HG02885 (cell line): ENCODE measurements around the gene PVALEF.

ENCODE experiments used
- ATAC-seq: cut with Tn5 transposase; IDR thresholded peaks from one replicate; pipeline ENCODE4 v1.9.1; 2021; ENCODE audit warnings: mild to moderate bottlenecking; ENCODE audit not compliant: unreplicated experiment, poor library complexity

The PVALEF gene

DNA sequence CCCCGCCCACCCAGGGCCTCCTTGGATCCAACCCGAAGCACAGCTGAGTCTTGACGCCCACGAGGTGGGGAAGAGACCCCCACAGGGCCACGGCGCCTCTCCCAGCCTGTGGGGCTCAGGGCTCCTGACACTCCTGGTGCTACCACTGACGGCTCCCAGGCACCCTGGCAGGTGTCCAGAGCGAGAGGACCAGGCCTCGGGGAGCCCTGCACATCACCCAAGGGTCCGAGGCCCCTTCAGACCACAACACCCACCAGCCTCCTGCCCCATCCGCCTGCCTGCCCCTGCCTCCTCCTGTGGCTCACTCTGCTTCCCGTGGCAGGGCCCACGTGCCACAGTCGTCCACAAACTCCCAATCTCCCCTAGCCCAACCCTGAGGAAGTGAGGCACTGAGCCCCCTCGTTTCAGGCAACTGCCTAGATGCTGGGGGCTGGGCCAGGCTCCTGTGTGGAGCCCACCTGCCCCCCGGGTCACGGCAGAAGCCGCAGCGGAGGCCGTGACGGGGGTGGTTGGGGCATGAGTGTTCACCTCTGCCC lies 29.0 kb downstream of the PVALEF start:
- no peak for ATAC-seq

DNA sequence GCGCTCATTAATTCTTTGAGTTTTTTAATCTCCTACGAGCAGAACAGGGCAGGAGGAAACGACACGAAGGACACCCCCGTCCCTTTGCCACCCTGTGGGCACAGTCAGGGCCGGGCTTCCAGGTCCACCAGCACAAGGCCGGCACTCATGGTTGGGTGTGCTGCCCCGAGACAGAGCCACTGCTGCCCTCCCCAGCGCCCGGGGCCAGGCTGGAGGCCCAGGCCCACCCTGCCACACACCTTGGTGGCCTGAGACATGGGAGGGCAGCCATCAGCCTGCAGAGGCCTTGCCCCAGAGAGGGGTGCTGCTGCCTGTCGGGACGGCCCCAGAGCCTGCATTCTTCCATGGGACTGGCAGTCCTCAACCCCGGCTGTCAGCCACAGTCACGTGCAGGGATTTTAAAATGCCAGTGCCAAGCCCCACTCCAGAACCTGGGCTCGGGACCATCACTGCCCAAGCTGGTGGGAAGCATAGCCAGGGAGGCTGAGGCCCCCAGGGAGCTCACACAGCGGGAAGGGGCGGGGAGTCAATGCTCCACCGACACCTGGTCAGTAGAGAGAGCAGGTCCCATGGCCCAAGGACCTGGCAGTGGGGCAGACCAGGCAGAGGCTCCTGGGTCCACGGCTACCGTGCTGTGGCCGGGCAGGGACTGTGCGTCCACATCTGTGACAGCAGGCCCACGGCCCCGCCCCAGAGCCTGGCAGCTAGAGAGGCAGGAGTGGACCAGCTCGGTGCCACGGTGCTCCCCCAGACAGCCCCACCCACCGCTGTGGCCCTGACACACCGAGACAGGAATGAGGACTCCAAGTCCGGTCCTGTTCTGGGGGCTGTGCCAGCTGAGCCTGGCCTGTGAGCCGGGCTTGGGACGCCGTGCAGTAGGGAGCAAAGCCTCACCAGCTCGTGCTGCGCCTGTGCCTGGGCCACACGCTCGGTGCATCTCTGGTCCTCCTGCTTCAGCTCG lies 29.9 kb downstream of the PVALEF start:
- ATAC-seq, result no peak

DNA sequence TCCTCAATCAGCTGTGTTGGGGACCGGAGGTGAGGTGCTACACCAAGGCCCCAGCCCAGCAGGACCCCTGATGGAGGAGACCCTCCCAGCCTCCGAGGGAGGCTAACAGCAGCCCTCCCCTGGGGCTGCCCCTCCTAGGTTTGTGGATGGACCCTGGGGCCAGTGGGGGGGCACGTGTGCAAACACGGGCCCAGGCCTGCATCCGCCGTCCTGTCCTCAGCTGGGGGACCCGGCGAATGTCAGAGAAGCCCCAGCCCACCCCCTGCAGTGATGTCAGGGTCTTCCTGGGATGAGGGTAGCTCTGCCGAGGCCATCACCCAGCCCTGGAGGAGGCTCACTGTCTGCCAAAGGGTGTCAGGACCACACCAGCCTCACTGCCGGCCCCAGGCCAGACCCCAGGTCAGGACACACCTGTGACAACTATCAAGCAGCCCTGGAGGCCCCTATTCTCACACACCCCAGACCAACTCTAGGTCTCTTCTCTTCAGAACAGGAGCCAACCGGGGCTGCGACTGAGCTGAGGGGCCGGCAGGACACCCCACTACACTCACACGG lies 30.7 kb downstream of the PVALEF start:
- ATAC-seq, result no peak

DNA sequence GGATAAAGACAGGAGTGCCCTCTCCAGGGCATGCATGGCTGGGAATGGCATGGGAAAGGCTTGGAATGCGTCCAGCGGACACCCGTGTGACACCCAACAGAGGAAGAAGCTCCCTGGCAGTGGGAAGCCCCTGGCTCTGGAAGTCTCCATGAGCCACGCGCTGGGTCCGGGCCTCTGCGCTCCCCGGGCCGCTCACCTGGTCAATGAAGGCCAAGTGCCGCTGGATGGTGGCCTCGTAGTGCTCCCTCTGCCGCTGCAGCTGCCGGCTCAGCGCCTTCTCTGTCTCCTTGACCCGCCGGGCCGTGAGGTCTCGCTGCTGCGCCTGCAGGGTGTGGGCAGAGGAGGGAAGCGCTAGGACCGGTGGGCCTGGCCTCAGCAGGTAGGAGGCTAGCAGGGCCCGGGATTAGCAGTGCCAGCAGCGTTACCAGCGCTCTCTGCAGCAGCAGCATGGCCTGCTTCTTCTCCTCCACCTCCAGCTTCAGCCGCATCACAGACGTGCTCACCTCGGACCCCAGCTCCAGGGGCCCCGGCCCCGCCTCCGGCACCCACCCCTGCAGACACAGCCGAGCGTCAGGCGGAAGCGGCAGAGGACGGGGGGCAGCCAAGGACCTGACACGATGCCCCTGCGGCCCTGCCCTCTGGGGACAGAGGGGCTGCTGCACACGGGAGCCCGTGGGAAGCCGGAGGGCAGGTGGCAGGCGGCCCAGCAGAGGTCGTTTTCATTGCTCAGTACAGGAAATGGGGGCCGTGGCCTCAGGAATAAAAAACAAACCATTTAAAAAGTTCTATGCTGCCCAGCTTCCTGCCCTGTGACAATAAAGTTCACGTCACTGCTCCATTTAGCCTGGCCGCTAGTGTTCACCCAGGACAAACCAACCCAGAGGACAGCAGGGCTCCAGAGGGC lies 31.4 kb downstream of the PVALEF start:
- no peak for ATAC-seq

DNA sequence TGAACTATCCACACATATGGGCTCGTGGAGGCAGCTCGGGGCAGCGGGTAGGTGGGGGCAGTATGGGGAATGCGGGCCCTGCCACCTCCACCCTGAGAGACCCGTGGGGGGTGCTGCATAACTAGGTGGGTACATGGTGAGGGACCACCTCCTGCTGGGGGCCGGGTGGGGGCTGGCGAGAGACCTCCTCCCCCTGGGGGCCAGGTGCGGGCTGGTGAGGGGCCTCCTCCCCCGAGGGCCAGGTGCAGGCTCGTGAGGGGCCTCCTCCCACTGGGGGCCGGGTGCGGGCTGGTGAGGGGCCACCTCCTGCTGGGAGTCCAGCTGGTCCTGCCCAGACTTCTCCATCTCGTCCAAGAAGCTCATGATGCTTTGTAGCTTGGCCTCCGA lies 32.1 kb downstream of the PVALEF start:
- ATAC-seq, result no peak

DNA sequence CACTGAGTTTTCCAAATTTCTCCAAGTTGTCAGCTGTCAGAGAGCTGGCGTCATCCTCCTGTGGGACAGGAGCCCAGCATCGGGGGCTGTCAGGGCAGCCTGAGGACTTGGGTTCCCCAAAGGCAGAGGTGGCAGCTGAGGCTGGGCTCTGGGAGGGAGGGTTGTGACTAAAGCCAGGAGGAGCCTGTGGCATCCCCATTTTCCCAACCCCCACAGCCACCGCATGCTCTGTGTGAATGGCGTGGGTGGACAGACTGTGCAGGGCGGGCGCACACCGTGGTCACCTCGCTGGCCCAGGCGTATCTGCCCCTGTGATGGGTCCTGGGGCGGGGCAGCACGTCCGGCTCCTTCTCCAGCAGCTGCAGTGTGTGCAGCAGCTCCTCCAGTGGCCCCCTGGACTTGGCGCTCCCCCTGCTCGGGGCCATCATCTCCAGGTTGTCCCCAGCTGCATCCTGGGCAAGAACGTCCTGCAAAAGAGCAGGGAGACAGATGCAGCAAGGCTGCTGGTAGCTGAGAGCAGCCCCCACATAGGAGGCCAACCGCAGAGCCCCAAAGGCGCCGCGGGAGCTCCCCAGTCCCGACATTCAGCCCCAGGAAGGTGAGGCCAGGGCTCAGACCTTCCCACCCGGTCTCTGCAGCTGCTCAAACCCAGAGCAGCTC lies 32.7 kb downstream of the PVALEF start:
- ATAC-seq, result no peak

DNA sequence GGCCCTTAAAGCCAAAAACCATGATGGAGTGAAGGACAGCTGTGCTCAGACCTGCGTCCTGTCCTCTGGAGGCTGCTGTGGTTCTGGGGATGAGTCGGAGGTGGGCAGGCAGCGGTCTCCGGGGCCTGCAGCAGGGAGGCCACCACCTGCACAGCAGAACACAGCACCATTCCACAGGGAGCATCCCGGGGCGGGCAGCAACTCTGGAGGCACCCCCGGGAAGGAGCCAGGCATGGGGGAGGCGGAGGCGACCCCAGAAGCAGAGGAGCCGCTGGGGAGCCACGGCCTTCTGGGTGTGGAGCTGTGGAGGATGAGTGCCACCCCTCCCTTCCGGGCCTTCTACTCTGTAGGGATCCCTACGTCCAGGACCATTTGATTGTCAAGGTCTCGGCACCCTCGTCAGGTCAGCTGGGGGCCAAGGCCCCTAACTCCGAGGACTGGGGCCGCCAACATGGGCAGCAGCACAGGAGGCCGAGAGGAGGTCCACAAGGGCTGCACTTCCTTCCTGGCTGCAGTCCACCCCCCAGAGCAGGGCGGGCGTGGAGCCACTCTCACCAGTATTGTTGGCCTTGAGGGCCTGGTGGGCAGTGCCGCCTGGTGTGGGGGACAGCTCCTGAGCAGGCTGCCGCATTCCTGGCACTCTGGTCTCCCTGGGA lies 33.6 kb downstream of the PVALEF start:
- no peak for ATAC-seq

DNA sequence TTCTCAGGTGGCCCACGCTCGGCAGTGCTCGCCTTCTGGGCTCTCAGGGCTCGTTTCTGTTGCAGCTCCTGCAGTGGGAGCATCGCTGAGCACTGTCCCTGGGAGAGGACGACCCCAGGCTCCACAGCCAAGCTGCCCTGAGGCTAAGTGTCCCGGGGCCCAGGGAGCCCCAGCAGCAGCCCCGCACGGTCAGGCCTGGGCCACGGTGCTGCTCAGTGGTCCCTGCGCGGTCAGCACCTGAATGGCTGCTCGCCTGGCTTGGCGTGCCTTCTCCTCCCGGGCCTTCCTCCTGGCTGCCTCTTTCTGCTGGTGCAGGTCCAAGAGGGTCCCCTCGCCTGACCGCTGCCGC lies 34.1 kb downstream of the PVALEF start:
- no peak for ATAC-seq

DNA sequence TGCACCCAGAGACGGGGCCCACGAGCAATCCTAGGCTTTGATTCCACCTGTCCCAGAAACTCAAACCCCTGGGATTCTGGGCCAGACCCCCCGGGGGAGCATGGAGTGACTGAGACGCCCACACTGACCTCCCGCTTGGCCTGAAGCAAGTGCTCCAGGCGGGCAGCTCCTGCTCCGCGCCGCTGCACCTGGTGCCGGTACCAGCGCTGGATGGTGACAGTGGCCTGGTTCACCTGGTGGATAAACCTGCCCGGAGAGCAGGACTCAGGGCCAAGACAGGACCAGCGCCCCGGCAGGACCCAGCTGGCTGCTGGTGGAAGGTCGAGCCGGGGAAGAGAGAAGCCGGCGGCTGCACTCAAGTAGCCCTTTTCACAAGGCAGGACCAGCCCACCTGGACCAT lies 34.9 kb downstream of the PVALEF start:
- no peak for ATAC-seq

DNA sequence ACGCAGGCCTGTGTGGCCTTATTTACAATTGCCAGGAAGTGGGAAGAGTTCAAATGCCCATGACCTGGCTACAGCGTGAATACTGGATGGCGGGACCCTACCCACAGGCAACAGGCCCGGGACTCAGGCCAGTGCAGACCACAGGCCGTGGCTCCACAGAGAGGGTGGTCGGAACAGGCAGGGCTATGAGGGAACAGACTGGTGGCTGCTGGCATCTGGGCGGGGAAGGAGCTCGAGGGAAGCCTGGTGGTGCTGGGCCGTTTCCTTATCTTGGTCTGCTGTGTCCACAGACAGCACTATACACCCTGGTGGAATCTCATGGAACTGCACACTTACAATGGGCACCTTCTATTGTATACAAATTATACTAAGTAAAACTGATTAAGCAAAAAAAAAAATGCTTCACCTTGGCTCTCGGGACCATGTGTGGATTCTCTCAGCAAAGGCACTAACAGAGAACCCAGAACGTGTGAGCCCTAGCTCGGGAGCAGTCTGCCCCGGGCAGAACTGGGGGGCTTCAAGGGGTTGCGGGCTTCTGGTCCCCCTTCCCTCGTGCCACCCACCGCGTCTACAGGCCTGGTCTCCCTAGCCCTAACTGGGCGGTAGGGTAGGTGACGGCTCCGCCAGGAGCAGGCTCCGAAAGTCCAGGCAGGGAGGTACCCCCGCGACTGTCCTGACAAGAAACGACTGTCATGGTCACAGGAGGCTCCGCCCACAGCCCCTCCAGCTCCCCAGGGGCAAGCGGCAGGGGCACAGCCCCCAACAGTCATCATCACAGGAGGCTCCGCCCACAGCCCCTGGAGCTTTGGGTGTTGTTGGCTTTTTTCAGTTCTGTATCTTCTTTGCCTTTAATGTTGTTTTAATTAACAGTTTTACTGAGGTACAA lies 35.6 kb downstream of the PVALEF start:
- no peak for ATAC-seq

DNA sequence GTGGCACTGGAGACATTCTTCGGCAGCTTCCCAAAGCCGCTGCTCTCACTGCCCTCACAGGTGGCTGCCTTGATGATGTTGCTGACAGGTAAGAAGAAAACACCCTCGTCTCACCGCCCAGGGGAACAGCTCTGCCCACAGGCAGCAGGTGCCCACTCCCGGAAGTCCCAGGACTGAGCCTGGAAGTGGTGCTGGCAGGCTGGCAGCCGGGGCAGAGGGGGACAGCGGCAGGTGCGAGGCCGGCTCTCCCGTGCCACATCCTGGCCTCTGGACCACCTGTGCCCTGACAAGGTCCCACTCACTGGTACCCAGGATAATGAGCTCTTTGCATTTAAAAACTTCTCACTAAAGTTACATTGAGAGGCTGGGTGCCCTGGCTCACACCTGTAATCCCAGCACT lies 37.0 kb downstream of the PVALEF start:
- ATAC-seq, result no peak

DNA sequence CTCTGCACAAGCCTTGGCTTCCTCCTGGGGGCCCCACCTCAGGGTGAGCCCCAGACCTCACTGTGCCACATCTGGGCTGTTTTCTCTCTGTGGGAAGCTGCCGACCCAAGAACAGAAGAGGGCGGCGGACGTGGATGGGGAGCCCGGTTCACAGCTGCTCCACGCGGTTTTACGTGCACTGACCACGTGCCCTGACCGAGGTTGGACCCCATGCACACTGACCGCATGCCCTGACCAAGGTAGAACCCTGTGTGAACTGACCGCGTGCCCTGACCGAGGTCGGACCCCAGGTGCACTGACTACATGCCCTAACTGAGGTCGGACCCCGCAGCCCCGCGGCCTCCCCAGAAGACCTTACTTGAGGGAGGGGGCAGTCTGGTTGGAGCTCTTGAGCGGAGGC lies 37.8 kb downstream of the PVALEF start:
- no peak for ATAC-seq

DNA sequence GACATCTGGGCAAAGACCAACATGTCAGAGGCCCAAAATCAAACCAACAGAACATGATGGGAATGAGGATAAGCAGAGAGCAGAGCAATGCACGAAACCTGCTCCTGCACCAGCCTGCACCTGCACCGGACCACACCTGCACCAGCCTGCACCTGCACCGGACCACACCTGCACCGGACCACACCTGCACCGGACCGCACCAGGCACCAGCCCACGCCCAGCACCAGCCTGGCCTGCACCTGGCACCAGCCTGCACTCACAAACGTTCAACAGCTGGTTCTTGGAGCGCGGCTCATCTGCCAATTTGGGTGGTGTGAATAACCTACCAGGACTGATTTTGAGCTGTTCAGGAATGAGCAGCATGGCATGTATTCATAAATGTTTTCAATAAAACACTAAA lies 39.3 kb downstream of the PVALEF start:
- no peak for ATAC-seq

DNA sequence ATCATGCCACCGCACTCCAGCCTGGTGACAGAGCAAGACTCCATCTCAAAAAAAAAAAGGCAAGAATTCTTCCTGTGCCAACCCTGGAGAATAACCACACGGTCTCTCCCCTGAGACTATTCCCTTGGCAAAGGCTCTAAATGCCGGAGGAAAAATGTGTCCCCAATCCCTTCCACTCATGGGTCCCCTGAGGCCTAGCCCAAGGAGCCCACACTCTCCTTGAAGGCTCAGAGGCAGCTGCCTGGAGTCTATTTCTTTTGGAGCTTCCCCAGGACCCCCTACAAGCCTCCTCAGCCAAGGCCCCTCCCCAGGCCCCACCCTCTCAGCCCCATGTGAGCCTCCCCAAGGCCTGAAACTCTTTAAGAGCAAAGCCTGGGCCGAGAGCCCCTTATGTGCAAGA lies 40.9 kb downstream of the PVALEF start:
- no peak for ATAC-seq

DNA sequence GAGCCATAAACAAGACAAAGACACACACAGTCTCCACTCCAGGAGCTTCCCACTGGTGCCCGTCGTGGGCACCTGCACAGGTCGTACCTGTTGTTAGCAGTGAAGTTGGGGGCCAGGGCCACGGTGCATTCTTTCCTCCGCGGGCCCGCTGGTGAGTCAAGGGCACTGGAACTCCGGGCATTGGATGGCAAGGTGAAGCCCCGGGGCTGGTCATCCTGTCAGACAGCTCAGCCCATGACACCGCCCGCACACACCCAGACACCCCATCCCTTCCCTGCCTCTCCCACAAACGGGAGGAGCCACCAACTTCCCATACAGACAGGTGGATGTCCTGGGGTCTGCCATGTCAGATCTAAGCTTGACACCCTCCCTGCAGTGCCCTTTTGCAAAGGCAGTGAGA lies 41.4 kb downstream of the PVALEF start:
- no peak for ATAC-seq

DNA sequence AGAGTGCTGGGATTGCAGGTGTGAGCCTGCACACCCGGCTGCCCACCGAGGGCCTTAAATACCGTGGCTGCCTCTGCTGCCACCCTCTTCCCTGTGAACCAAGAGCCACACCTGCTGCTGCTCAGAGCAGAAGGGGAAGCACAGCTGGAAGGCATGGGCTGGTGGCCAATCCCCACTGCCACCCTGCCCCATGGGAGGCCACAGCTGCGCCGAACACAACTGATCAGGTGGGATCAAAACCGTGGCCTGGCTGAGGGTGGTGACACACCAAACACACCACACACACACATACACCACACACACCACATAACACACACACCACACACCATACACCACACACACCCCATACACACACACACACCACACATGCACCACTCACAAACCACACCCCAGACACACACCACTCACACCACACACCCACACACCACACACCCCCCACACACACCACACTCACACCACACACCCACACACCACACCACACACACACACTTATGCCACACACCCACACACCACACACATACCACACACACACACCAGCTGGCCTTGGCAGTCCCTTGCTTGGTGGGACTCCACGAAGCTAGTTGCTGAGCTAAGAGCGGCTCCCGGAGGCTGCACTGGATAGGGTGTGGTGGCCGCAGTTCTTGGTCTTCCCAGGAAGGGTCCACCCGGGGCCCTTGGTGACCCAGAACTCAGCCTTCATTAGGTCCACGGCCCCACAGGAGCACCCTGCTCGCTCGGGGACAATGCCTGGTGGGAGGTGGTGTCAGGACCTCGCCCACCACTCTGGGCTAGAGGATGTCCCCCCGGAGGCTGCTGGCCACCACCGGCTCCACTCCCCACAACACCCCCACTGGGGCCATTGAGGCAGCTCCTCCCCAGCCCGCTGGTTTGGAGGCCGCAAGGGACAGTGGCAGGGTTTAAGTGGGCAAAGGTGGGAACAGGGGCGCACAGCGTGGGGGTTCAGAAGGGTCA lies 42.6 kb downstream of the PVALEF start:
- no peak for ATAC-seq

DNA sequence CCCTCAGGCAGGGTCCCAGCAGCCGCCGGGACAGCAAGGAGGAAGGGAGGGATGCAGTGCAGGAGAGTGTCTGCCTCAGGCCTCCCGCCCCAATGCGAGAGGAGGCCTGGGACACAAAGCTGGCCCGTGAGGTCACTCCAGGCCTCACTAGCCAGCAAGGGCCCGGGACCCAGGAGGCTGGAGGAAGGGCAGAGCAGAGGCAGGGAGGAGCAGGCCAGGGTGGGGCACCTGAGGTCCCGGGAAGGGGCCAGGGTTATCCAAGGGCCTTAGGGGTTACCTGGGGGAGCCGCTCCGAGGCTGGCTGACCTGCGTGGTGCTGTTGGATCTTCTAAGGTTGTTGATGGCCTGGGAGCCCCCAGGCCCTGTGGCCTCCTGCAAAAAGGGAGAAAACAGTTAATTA lies 43.3 kb downstream of the PVALEF start:
- ATAC-seq, result no peak

DNA sequence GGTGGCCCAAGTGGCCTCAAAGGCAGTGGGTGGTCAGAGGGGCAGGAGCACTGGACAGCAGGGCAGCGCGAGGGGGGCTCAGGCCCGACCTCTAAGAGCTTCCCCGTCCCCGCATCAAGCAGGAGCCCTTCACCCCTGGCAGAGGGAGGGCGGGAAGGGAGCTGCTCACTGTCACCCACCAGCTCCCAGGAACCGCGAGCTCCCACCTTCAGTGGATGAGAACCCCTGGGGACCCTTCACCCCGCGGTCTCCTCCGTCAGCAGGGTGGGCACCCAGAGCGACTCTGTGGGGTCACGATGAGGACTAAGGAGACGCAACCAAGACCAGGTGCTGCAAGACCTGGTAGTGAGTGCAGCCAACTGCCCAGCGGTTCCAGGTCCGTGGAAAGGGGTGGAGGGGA lies 43.8 kb downstream of the PVALEF start:
- no peak for ATAC-seq
